ENCODE results near the gene CAMKK1. TPM values are rescaled to one million over a fixed set of nuclear protein-coding genes. Genes with fewer than 3 reads are reported as not detected.

The CAMKK1 gene
- total RNA-seq, 1 donor from 2014 or later: 3.7 TPM

DNA sequence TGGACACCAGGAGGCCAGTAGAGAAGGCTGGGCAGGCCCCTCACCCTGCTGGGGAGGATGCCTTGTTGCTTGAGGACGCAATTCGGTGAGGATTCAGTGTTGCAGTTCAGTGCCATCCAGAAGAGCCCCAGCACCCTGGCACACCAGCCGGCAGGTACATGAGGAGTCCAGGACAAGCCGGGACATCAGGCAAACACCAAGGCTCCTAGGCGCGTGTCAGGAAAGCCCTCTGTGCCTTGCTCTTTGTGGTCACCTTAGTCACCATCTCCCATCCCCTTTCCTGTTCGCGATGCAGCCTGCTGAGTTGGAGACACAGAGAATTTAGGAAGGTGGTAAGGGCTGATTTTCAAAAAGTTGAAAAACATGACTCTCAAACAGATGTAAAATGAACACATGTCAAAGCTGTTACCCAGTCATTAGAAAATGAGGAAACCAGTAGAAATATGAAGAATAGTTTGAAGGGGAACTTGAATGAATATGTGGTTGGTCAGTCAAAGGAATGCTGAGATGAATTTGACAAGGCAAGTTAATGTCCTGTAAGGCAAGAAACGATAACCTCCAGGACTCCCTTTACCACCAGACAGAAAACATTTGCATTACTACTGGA lies 44.5 kb downstream of the CAMKK1 start:
- intact Hi-C loops (cut with micrococcal nuclease): loop anchor here (10.0 kb wide), 1 partner anchor 226 kb away; no protein-coding TSS in a partner anchor

DNA sequence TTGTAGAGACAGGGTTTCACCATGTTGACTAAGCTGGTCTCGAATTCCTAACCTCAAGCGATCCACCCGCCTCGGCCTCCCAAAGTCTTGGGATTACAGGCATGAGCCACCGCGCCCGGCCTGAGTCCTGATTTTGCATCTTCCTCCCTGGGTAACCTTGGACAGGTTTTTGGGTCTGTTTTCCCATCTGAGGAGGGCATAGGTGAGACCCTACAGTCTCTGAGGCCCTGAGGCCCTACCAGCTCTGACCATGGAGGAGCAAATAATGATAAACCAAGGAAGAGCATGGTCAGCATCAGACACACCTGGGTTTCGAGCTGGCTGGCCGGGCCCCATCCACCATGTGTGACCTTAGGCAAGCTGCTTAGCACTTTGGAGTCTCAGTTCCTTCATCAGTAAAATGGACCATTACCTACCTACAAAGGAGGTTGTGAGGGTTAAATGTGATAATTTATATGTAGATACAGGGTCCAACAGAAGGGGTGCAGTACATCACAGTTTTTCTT lies 45.6 kb downstream of the CAMKK1 start:
- intact Hi-C loops (cut with micrococcal nuclease): loop anchor here (2.0 to 10.0 kb wide), 2 partner anchors 228 to 520 kb away; partner anchors contain the start of gene UBE2G1

DNA sequence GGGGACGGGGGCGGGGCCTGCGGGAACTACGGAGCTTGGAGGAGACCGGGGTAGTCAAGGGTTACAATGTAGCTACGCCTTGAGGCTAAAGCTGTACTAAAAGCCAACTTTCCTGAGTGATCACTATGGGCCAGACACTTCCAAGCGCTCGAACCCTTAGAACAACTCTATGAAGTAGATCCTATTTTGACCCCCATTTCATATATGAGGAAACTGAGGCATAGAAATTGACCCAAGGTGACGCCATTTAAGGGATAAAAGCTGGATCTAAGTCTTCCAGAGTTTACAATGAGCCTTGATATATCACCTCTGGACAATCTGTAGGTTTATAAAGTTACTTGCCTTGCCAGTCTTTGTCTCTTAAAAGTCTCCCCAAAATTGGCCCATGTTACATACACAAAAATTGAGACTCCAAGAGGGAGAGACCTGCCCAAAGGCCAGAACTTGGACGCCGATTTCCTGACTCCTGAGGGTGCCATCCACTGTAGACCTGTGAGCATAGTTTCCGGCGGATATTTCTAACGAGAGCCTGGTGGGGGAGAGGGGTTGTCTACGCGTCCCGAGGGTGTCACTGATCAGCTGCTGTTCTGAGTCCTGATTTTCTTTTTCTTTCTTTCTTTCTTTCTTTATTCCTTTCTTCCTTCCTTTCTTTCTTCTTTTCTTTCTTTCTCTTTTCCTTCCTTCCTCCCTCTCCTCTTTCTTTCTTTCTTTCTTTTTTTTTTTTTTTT lies 46.3 kb downstream of the CAMKK1 start:
- intact Hi-C loops (cut with micrococcal nuclease): loop anchor here (1.0 to 10.0 kb wide), 6 partner anchors 47 to 520 kb away; partner anchors contain the start of genes ATP2A3, CAMKK1, CYB5D2 and UBE2G1

DNA sequence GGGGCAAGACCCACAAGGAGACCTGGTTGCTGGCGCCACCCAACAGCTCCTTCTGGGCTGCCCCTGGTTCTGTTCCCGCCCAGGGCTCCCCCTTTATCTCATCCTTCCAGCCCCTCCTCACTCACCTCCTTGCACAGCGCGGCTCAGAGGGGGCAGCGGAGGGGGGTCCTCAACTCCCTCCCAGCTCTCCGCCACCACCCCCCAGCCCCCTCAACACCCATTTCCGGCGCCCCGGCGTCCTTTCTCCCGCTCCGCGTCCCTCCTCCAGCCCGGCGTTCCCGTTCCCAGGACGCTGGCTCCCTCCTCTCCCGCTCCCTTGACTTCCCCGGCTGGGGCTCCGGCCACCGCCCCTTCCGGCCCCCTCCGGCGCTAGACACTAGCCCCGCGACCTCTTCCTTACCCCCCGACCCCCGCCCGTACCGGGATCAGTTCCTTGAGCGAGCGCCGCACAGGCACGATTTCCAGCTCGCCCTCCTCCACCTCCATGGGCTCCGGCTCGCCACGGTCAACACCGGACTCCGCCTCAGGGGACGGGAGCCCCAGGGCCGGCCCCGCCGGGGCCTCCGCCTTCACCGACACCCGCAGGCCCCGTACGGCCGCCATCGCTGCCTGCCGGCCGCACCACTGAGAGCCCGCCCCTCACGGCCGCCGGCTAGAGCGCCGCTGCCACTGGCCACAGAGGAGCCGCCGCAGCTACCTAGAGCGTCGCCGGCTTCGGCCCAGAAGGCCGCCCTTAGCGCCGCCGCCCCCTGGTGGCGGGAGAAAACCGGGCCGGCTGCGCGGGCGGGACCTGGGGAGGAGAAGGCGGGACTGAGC lies 47.0 kb downstream of the CAMKK1 start, which contains the start of gene NCBP3:
NCBP3 (minus strand) TSS at position 626 of the 816 bp plus-strand sequence; CDS start at position 603, 23 bp downstream.
- intact Hi-C loops (cut with micrococcal nuclease): loop anchor here (1.0 to 10.0 kb wide), 6 partner anchors 47 to 521 kb away; partner anchors contain the start of genes ATP2A3, CAMKK1, CYB5D2 and UBE2G1

DNA sequence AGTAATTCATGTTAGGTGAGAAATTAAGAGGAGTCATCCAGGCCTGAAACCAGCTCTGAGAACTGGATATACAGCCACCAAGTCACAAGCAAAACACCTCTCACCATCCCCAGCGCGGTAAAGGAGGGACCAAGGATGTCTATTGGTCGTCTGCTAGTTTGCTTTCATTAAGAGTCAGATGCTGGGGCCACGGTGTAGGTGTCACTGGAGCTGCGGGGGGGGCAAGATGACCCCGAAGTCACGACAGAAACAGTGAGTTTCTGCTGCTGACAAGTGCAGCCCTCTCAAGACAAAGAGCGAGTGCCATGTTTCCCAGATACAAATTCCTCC lies 47.6 kb downstream of the CAMKK1 start:
- intact Hi-C loops (cut with micrococcal nuclease): loop anchor here (10.0 kb wide), 1 partner anchor 230 kb away; no protein-coding TSS in a partner anchor

DNA sequence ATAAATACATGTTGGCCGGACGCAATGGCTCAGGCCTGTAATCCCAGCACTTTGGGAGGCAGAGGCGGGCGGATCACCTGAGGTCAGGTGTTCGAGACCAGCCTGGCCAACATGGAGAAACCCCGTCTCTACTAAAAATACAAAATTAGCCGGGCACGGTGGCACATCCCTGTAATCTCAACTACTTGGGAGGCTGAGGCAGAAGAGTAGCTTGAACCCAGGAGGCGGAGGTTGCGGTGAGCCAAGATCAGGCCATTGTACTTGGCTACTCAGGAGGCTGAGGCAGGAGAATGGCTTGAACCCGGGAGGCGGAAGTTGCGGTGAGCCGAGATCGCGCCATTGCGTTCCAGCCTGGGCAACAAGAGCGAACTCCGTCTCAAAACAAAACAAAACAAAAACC lies 48.3 kb downstream of the CAMKK1 start:
- intact Hi-C loops (cut with micrococcal nuclease): loop anchor here (10.0 kb wide), 1 partner anchor 230 kb away; no protein-coding TSS in a partner anchor

DNA sequence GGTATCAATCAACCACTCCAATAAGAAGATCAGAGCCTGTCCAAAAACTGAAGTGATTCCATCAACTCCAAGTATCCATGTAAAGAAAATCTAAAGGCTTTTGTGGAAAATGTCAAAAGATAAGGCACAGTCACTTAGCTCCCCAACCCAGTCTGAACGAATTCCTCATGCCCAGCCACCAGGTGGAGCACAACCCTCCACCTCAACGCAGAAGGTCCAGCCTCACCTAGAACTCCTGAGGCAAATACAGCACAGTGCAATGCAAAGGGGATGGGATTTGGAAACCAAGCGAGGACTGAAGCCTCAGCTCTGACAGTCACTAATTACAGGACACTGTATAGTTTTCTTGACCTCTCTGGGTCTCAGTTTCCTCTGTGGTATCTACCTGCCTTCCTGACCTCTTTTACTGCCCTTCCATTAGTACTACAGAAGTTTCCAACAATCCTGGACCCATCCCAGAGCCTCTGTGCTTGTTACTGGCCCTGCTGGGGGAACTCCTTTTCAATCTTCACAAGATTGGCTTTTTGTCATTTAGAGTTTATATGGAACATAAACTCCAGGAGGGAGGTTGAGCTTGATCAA lies 48.8 kb downstream of the CAMKK1 start:
- intact Hi-C loops (cut with micrococcal nuclease): loop anchor here (10.0 kb wide), 1 partner anchor 231 kb away; no protein-coding TSS in a partner anchor

DNA sequence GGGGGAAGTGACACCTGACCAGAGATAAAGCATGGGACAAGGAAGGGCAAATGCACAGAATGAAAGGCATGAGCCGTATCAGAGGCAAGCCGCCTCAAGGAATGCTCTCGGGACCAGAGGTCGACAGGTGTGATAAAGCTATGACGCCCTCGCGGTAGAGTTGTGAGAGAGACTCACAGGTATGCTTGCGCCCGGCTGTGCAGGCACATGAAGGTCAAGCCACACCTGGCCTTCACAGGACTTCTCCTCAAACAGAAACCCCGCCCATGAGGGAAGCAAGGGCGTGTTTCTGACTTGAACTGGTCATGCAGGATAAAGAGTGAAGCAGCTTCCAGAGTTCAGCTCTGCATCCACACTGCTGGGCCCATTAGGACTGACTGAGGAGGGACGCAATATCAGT lies 54.6 kb downstream of the CAMKK1 start:
- intact Hi-C loops (cut with micrococcal nuclease): no loop called here

DNA sequence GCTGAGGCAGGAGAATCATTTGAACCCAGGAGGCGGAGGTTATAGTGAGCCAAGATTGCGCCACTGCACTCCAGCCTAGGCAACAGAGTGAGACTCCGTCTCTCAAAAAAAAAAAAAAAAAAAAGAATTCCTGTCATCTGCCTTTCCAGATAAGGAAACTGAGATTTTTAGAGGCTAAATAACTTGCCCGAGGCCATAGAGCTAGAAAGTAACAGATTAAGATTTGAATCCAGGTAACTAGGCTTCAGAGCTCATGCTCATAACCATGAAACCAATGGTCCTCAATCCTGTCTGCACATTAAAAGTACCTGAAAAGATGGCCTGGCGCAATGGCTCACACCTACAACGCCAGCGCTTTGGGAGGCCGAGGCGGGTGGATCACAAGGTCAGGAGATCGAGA lies 56.3 kb downstream of the CAMKK1 start:
- intact Hi-C loops (cut with micrococcal nuclease): no loop called here

DNA sequence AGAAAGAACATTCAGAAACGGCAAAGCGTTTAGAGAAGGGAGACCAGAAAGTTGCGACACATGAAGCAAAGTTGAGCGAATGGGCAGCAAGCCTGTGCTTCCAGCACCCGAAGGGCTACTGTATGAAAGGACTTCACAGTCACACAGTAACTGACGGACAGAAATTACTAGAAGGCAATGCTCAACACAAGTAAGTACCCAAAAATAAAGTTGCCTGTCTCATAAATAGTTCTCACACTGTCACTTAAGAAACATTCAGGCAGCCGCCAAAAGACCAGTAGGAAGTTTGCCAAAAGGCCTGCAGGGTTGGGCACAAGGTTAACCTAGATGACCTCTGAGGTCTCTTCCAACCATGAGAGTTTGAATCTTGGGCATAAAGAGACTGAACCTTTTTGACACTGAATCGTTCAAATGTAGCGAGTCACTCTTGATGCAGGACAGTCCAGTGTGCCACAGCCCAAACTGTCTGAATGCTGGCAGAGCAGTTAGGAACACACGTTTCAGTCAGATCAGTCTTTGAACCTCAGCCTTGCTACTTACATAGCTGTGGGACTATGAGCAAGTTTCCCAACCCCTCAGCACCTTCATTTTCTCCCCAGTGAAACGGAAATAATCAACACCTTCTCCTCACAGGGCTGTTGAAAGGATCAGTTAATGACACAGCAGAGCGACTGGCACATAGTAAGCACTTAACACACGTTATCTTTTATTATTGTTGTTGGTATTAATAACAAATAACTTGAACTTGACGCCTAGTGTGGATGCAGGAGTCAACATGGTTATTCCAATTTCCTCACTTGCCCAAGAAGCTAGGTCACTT lies 57.2 kb downstream of the CAMKK1 start:
- intact Hi-C loops (cut with micrococcal nuclease): no loop called here

DNA sequence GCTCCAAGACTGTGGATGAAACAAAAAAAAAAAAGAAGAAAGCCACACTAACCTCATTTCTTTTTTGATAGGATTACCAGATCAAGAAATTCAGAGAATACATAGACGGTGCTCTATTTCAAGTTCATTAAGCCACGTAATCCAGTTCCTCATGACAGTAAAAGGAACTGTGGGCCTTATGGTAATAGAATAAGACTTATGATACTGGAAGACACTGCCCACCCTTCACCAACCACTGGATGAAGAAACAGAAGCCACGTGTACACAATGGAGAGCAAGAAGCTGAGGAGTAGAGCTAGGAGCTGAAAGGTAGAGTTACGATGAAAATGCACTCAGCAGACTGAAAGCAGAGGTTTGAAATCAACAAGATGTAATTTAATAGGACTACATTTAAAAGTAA lies 58.0 kb downstream of the CAMKK1 start:
- intact Hi-C loops (cut with micrococcal nuclease): no loop called here

DNA sequence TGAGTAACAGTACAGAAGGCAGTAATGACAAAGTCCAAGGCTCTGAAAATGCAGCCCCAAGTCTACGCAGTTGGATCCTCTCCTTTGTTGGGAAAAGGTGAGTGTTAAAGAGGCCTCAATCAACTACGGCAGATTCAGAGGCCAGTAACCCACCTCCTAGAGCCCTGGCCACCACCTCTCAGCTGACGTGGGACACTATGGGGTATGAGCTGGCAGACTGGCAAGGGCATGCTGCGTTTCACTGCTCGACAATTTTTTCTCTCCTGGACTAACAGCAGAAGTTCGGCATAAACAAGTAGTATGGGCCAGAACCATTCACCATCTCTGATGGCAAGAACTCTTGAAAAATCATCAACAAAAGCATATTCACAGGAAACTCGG lies 64.0 kb downstream of the CAMKK1 start:
- intact Hi-C loops (cut with micrococcal nuclease): no loop called here

DNA sequence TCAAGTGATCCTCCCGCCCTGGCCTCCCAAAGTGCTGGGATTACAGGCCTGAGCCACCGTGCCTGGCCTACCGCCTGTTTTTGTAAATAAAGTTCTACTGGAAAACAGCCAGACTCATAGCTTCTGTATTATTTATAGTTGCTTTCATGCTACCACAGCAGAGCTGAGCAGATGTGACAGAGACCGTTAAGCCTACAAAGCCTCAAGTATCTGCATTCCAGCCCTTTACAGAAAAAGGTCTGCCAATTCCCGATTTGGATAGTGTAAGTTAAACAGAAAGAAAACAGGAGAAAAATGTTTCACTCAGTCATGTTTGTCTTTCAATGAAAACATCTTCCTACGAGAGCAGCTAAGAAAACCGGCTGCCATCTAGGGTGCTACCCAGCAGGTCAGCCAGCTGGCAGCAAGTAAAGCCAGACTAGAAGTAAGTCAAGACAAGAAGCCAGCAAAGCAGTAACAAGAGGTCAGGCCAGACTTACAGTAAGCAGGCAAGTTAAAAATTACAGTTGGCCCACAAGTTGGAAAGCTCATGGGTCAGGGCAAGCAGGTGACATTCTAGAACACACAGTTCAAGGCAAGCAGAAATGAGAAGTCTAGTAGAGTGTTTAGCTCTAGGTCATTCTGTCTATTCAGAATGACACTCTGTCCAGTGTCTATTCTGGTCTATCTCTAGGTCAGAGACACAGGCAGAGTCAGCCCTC lies 64.6 kb downstream of the CAMKK1 start:
- intact Hi-C loops (cut with micrococcal nuclease): no loop called here

DNA sequence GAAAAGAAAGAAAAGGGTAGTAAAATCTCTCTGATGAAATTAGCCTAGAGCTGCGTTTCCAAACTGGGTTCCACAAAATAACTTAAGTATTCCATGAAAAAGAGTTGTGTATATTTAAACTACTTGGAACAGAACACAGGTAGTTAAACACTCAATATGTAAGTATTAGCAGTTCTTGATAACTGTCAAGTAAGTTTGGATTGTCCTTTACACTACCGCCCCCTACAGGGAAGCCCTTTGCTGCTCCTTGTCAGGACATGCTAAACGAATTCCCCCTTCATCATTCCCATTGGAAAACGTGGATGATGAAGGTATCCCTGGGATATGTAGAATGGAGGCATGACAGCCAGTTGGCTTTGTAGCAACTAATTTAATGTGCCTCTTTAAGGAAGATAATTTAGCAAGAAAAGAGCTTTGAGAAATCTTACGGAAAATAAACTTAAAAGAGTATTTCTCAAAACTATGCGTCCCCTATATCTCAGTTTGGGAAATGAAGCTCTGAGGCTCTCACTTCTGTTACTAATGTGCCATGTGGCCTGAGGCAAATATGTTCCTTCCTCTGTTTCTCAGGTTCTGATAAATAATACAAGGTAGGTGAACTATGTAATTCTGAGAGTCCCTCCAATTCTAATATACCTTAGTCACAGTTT lies 65.6 kb downstream of the CAMKK1 start:
- intact Hi-C loops (cut with micrococcal nuclease): loop anchor here (1.0 to 2.0 kb wide), 2 partner anchors 90 to 144 kb away; no protein-coding TSS in a partner anchor

DNA sequence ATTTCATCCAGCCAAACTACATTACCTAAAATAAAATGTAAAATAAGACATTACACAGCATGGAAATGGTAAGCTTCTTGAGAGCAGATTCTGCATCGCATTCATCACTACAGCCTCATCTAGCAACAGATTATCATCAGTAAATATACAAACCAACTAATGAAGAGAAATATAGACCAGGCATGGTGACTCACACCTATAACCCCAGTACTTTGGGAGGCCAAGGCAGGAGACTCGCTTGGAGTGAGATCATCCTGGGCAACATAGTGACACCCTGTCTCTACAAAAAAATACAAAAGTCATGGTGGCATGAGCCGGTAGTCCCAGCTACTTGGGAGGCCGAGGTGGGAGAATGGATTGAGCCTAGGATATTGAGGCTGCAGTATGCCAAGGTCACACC lies 66.7 kb downstream of the CAMKK1 start:
- intact Hi-C loops (cut with micrococcal nuclease): loop anchor here (2.0 kb wide), 1 partner anchor 143 kb away; no protein-coding TSS in a partner anchor

DNA sequence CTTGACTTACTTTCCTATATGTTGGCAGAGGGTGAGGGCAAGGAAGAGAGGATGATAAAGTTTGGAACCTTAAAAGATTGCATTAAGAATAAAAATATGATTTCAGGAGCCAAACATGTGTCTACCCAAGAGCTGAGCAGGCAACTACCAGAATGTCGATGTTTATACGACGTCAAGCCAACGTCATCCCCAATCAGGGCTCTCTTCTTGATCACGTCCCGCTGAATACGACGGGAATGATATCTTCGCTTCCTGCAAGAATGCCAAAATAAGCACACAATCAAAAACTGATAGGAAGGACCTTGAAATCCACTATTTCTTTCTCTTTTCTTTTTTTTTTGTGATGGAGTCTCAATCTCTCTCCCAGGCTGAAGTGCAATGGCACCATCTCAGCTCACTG lies 71.8 kb downstream of the CAMKK1 start:
- intact Hi-C loops (cut with micrococcal nuclease): no loop called here

DNA sequence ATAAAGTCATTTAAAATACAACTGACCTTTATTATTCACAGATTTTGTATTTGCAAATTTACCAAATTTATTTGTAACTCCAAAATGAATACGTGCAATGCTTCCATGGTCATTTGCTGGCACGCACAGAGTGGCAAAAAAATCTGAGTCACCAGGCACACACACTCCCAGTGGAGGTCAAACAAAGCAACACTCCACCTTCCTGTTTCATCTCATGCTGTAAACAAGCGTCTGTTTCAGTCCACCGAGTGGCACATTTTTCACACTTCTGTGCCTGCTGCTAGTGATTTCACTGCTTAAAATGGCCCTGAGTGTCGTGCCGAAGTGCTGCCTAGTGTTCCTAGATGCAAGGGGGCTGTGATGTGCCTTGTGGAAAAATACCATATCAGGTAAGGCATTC lies 74.1 kb downstream of the CAMKK1 start:
- intact Hi-C loops (cut with micrococcal nuclease): no loop called here

DNA sequence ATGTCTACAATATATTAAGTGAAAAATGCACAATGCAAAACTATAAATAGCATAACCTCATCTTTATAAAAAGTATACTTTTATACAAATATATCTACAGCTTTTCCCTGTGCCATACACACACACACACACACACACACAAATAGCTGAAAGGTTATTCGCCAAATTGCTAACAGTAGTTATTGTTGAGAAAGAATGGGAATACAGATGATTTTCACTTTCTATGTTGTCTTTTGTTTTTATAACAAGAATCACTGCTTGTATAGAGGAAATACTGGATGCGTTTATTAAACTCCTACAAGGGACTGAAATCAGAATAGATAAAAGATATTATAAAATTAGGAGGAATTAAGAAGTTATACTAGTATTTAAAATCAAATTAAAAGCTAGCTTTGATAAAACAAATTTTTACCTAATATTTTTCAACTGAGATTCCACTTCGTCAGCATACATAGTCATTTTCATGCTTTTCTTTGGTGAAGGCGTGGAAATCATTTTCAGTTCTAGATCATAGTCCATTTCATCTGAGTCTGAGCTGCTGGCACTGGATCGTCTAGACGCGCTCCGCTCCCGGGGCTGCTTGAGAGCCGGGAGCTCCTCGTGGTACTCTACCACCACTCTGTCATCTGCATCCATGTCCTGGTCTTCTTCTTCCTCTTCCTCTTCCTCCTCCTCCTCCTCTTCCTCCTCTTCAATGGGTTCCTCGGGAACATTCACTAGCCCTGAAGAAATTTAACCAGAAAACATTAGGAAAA lies 74.8 kb downstream of the CAMKK1 start:
- intact Hi-C loops (cut with micrococcal nuclease): no loop called here
